ENCODE results near the gene SRRT. TPM values are rescaled to one million over a fixed set of nuclear protein-coding genes. Genes with fewer than 3 reads are reported as not detected.

The SRRT gene
- total and polyA plus RNA-seq, 2 donors (not counting 1 experiment from before 2014, with no cell fraction given) = 198 to 209 TPM

- Histone ChIP-seq H4K20me1 (ENCODE audit: control insufficient read depth, insufficient read depth, low read length, poor library complexity, severe bottlenecking) (no peaks in the 10 kb centered on the region), H2AFZ (ENCODE audit: insufficient read depth, low read depth, low read length, poor library complexity, severe bottlenecking) (peak overlapping the region; percentile 87), H3K9ac (ENCODE audit: low read length) (peak overlapping the region; percentile 68), H3K27me3 (replicated peaks in 1 of 4; ENCODE audit: control extremely low read depth in 1 of 4, control insufficient read depth in 3 of 4, insufficient read depth in 4 of 4, low read length in 3 of 4) (no peaks in the 10 kb centered on the region), H3K4me2 (replicated peaks; ENCODE audit: low read depth, low read length, poor library complexity, severe bottlenecking) (peak overlapping the region; percentile 77), H3K4me1 (ENCODE audit: control insufficient read depth in 2 of 2, insufficient read depth in 2 of 2, low read length in 2 of 2) (peaks cover 3 to 17% of the 10 kb centered on the region in 2 donors), H3K79me2 (ENCODE audit: control insufficient read depth, insufficient read depth, low read length) (no peaks in the 10 kb centered on the region), H3K9me3 (ENCODE audit: control extremely low read depth in 1 of 3, control insufficient read depth in 2 of 3, insufficient read depth in 1 of 3, low read length in 2 of 3) (no peaks in the 10 kb centered on the region), H3K27ac (ENCODE audit: low read length in 2 of 2) (peak overlapping the region in 1 of 2 donors; percentile 41), H3K4me3 (ENCODE audit: control extremely low read depth in 1 of 5, extremely low read depth in 1 of 5, insufficient read depth in 1 of 5, low read depth in 2 of 5, low read length in 4 of 5) (peak overlapping the region; percentile 25 to 75 (median 61)), H3K36me3 (replicated peaks in 1 of 2; ENCODE audit: control extremely low read depth in 1 of 2, control insufficient read depth in 1 of 2, extremely low read depth in 1 of 2, insufficient read depth in 2 of 2, low read length in 1 of 2) (no peaks in the 10 kb centered on the region)
- DNase-seq = no peak
- no peaks in the 10 kb centered on the region for H3K9me3 Mint-ChIP-seq (ENCODE audit: insufficient read depth)
- intact Hi-C loops (cut with micrococcal nuclease) = loop anchor here (1.0 to 2.0 kb wide), 4 partner anchors 16 to 131 kb away; partner anchors contain the start of genes SLC12A9 and SRRT
- H3K4me3 Mint-ChIP-seq = peak overlapping the region; percentile 88
- ChIA-PET POLR2A (no interaction called here), CTCF (interaction anchor here (2.0 kb wide), 1 partner anchor 16 kb away, joined by 6 read pairs; the partner anchor contains the start of gene SLC12A9)
- H3K4me1 Mint-ChIP-seq = peaks cover 14% of the 10 kb centered on the region
- no peaks in the 10 kb centered on the region for H3K27me3 Mint-ChIP-seq
- 80% methylated on average over 2 of the region's 6 CpGs for WGBS (ENCODE audit: insufficient coverage)
- TF ChIP-seq CTCF (IDR thresholded peaks at IDR 0.05) (no peak), EZH2 (IDR thresholded peaks at IDR 0.05; ENCODE audit: borderline replicate concordance, insufficient read depth, low read depth, low read length, poor library complexity, severe bottlenecking) (no peak)
- H3K27ac Mint-ChIP-seq = peak overlapping the region; percentile 86
- peak; percentile 5 for ATAC-seq (ENCODE audit: low read depth)
Measured at GRCh38 chr7:100836812-100837098, 38.1 kb upstream of the SRRT start.

GRCh38 chr7:100837099-100837836 is 37.6 kb upstream of the SRRT start:
- H3K36me3 ChIP-seq (replicated peaks in 1 of 2; ENCODE audit: control extremely low read depth in 1 of 2, control insufficient read depth in 1 of 2, extremely low read depth in 1 of 2, insufficient read depth in 2 of 2, low read length in 1 of 2) = no peaks in the 10 kb centered on the region
- no peaks in the 10 kb centered on the region for H3K9me3 Mint-ChIP-seq (ENCODE audit: insufficient read depth)
- intact Hi-C loops (cut with micrococcal nuclease) = loop anchor here (1.0 to 2.0 kb wide), 4 partner anchors 15 to 132 kb away; partner anchors contain the start of genes SLC12A9 and SRRT
- peak overlapping the region; percentile 86 for H3K27ac Mint-ChIP-seq
- no peaks in the 10 kb centered on the region for H3K9me3 ChIP-seq (ENCODE audit: control extremely low read depth in 1 of 3, control insufficient read depth in 2 of 3, insufficient read depth in 1 of 3, low read length in 2 of 3)
- H4K20me1 ChIP-seq (ENCODE audit: control insufficient read depth, insufficient read depth, low read length, poor library complexity, severe bottlenecking) = no peaks in the 10 kb centered on the region
- H3K4me1 Mint-ChIP-seq = peaks cover 14% of the 10 kb centered on the region
- no peaks in the 10 kb centered on the region for H3K27me3 ChIP-seq (replicated peaks in 1 of 4; ENCODE audit: control extremely low read depth in 1 of 4, control insufficient read depth in 3 of 4, insufficient read depth in 4 of 4, low read length in 3 of 4)
- peaks cover 3 to 17% of the 10 kb centered on the region in 2 donors for H3K4me1 ChIP-seq (ENCODE audit: control insufficient read depth in 2 of 2, insufficient read depth in 2 of 2, low read length in 2 of 2)
- ChIA-PET POLR2A (no interaction called here), CTCF (interaction anchor here (0.7 kb wide), 1 partner anchor 16 kb away, joined by 3 read pairs; no protein-coding TSS in a partner anchor)
- H2AFZ ChIP-seq (ENCODE audit: insufficient read depth, low read depth, low read length, poor library complexity, severe bottlenecking) = peak overlapping the region; percentile 87
- peak overlapping the region; percentile 88 for H3K4me3 Mint-ChIP-seq
- H3K27ac ChIP-seq (ENCODE audit: low read length in 2 of 2) = peak overlapping the region; percentile 25 to 41
- peak; percentile 84 for DNase-seq
- TF ChIP-seq CTCF (IDR thresholded peaks at IDR 0.05) (no peak), EZH2 (IDR thresholded peaks at IDR 0.05; ENCODE audit: borderline replicate concordance, insufficient read depth, low read depth, low read length, poor library complexity, severe bottlenecking) (no peak)
- H3K4me2 ChIP-seq (replicated peaks; ENCODE audit: low read depth, low read length, poor library complexity, severe bottlenecking) = peak overlapping the region; percentile 77
- no peaks in the 10 kb centered on the region for H3K27me3 Mint-ChIP-seq
- peak overlapping the region; percentile 30 to 75 (median 61) for H3K4me3 ChIP-seq (ENCODE audit: control extremely low read depth in 1 of 5, extremely low read depth in 1 of 5, insufficient read depth in 1 of 5, low read depth in 2 of 5, low read length in 4 of 5)
- peak; percentile 98 for ATAC-seq (ENCODE audit: low read depth)
- 3% methylated on average over 34 of the region's 37 CpGs for WGBS (ENCODE audit: insufficient coverage)
- H3K9ac ChIP-seq (ENCODE audit: low read length) = peak overlapping the region; percentile 68
- H3K79me2 ChIP-seq (ENCODE audit: control insufficient read depth, insufficient read depth, low read length) = no peaks in the 10 kb centered on the region
